Osteoblast (primary cell): ENCODE measurements around the gene LRRC28. TPM values are rescaled to one million over a fixed set of nuclear protein-coding genes. Genes with fewer than 3 reads are reported as not detected.

Experiments
- DNase-seq: peaks from one replicate; pipeline ENCODE4 v3.0.0; 2011; ENCODE audit warnings: low spot score, mixed read lengths; ENCODE audit not compliant: insufficient read length; ENCODE audit errors: missing footprints
- H2AFZ ChIP-seq: 2 replicates; pipeline ENCODE4 v1.6.0; 2011; ENCODE audit warnings: mild to moderate bottlenecking, low read length
- H3K27ac ChIP-seq: 2 replicates; pipeline ENCODE4 v1.5.1; 2011; ENCODE audit warnings: mild to moderate bottlenecking, low read depth, low read length, moderate library complexity
- H3K27me3 ChIP-seq: 2 replicates; pipeline ENCODE4 v1.6.0; 2012; ENCODE audit warnings: mild to moderate bottlenecking, control low read depth, inconsistent platforms, low read length, moderate library complexity; ENCODE audit not compliant: insufficient read depth
- H3K36me3 ChIP-seq: 2 replicates; pipeline ENCODE4 v1.5.1; 2011; ENCODE audit warnings: mild to moderate bottlenecking, low read length, control low read depth, moderate library complexity; ENCODE audit not compliant: insufficient read depth
- H3K4me1 ChIP-seq: 2 replicates; pipeline ENCODE4 v1.5.1; 2011; ENCODE audit warnings: mild to moderate bottlenecking, low read length, control low read depth, moderate library complexity; ENCODE audit not compliant: insufficient read depth
- H3K4me2 ChIP-seq: 2 replicates; pipeline ENCODE4 v1.6.0; 2011; ENCODE audit warnings: mild to moderate bottlenecking, low read length; ENCODE audit not compliant: insufficient read depth
- H3K4me3 ChIP-seq: fragments of 200-600 bp; sonication (generic); 3 replicates; pipeline ENCODE4 v1.5.1; 2012; ENCODE audit warnings: mild to moderate bottlenecking, low read length, inconsistent platforms; ENCODE audit not compliant: insufficient read depth
- H3K79me2 ChIP-seq: 2 replicates; pipeline ENCODE4 v1.6.0; 2012; ENCODE audit warnings: mild to moderate bottlenecking, low read length, control low read depth, inconsistent platforms; ENCODE audit not compliant: insufficient read depth
- H3K9me3 ChIP-seq: 2 replicates; pipeline ENCODE4 v1.5.1; 2011; ENCODE audit warnings: low read depth, low read length, control low read depth
- H4K20me1 ChIP-seq: 2 replicates; pipeline ENCODE4 v1.6.0; 2012; ENCODE audit warnings: mild to moderate bottlenecking, low read length, control low read depth; ENCODE audit not compliant: insufficient read depth
- total RNA-seq: library from RNA; depleted of rRNA; stranded (reverse); fragments of >200 nt; gene quantifications from 2 replicates; pipeline ENCODE4 v1.2.3, GENCODE V29; 2012
- TF ChIP-seq, protein P1 (sequence below): IDR thresholded peaks from 2 replicates; pipeline ENCODE4 v1.5.1; 2011; ENCODE audit warnings: mild to moderate bottlenecking, low read depth, low read length, moderate library complexity; ENCODE audit errors: extremely low read depth

Gene LRRC28
- total RNA-seq, 1 donor = 32.6 TPM

DNA sequence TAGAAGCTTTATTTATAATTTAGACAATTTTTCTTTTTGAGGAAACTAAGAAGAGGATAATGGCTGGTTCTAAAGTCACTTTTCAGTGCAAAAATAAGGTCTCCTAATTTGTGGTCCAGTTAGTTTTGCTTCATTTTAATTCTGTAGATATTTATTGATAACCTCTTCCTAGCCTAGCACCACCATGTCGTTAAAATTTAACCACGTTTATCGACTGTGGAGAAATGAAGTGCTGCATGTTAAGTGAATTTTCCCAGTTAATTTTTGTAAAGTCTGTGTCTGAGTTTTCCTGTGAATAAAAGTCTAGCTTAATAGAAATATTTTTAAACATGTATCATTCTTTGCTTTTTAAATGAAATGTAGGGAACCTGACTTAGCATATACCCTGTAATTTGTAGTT, 16.7 kb downstream of the LRRC28 start:
- no peak overlapping the region for H3K4me2 ChIP-seq
- no peak overlapping the region for H2AFZ ChIP-seq
- H3K27me3 ChIP-seq = no peaks in the 10 kb centered on the region
- no peak overlapping the region for H3K27ac ChIP-seq
- TF ChIP-seq, protein P1, sequence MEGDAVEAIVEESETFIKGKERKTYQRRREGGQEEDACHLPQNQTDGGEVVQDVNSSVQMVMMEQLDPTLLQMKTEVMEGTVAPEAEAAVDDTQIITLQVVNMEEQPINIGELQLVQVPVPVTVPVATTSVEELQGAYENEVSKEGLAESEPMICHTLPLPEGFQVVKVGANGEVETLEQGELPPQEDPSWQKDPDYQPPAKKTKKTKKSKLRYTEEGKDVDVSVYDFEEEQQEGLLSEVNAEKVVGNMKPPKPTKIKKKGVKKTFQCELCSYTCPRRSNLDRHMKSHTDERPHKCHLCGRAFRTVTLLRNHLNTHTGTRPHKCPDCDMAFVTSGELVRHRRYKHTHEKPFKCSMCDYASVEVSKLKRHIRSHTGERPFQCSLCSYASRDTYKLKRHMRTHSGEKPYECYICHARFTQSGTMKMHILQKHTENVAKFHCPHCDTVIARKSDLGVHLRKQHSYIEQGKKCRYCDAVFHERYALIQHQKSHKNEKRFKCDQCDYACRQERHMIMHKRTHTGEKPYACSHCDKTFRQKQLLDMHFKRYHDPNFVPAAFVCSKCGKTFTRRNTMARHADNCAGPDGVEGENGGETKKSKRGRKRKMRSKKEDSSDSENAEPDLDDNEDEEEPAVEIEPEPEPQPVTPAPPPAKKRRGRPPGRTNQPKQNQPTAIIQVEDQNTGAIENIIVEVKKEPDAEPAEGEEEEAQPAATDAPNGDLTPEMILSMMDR = no peak
- no peaks in the 10 kb centered on the region for H3K79me2 ChIP-seq
- H3K4me3 ChIP-seq = no peak overlapping the region
- H4K20me1 ChIP-seq = no peaks in the 10 kb centered on the region
- DNase-seq = no peak
- no peaks in the 10 kb centered on the region for H3K9me3 ChIP-seq
- H3K4me1 ChIP-seq = no peaks in the 10 kb centered on the region
- H3K36me3 ChIP-seq = no peaks in the 10 kb centered on the region

DNA sequence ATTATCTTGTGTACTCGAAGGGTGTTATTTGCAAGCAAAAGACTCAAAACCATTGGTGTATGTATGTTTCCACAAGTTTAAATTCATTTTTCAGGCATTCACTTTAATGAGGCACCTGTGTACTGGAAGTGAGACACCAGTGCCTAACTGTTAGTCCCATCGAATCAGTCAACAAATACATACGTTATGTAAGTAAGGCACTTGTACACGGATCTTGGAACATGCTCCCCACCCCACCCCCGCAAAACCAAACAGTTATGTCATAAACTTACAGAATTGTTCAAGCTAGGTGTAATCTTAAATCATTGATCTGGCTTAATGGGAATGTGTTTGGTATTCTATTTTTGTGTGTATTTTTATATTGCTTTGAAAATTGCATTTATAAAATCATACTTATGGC, 17.1 kb downstream of the LRRC28 start:
- H3K4me1 ChIP-seq = peaks cover 1% of the 10 kb centered on the region
- H3K4me2 ChIP-seq = no peak overlapping the region
- no peaks in the 10 kb centered on the region for H3K79me2 ChIP-seq
- H3K27ac ChIP-seq = no peak overlapping the region
- no peaks in the 10 kb centered on the region for H3K27me3 ChIP-seq
- no peaks in the 10 kb centered on the region for H3K9me3 ChIP-seq
- H2AFZ ChIP-seq = no peak overlapping the region
- H3K4me3 ChIP-seq = no peak overlapping the region
- TF ChIP-seq, protein P1 = no peak
- no peaks in the 10 kb centered on the region for H3K36me3 ChIP-seq
- no peak for DNase-seq
- H4K20me1 ChIP-seq = no peaks in the 10 kb centered on the region

DNA sequence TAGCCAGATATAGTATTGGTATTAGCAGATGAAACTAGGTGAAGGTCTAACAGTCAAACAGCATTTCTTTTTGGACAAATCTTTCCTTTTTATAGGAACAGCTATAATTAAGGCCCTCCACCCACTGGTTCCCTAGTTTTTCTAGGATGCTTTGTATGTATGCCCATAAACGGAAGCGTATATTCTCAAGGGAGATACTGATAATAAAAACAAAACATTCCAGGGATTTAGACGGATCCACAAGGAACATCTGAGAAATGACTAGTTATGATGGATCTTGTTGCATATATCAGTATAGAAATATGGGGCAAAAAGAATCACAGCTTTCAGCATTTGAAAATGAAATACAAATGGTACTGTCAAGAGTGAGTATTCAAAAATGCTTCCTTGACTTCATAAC, 22.5 kb downstream of the LRRC28 start:
- no peaks in the 10 kb centered on the region for H3K79me2 ChIP-seq
- DNase-seq = no peak
- no peaks in the 10 kb centered on the region for H3K27me3 ChIP-seq
- H4K20me1 ChIP-seq = no peaks in the 10 kb centered on the region
- no peak overlapping the region for H3K27ac ChIP-seq
- peak overlapping the region; percentile 47 for H3K4me2 ChIP-seq
- H3K36me3 ChIP-seq = no peaks in the 10 kb centered on the region
- TF ChIP-seq, protein P1 = no peak
- H3K9me3 ChIP-seq = no peaks in the 10 kb centered on the region
- no peak overlapping the region for H3K4me3 ChIP-seq
- peak overlapping the region; percentile 17 for H2AFZ ChIP-seq
- H3K4me1 ChIP-seq = peaks cover 9% of the 10 kb centered on the region

DNA sequence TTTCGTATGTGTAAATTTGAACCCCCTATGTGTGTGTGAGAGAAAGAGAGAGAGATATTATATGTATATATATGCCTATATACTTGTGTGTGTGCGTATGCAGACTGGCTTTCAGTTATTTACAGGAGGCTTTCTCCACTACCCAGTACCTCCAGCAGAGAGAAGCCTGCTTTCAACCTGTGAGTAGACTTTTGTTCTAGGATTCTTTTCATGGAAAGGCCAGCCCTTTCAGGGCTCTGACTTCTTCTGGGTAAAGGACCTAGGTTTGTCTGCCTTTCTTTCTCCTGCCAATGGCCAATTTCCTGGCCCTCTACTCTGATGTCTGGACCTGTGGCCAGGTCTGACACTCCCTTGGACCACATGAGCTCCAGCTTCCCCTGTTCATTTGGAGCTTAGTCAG, 23.8 kb downstream of the LRRC28 start:
- H2AFZ ChIP-seq = no peak overlapping the region

More for the DNA sequence above, 23.8 kb downstream of the LRRC28 start:
- Histone ChIP-seq H3K79me2 (no peaks in the 10 kb centered on the region), H3K4me3 (no peak overlapping the region), H3K27me3 (no peaks in the 10 kb centered on the region), H3K4me2 (no peak overlapping the region), H3K27ac (no peak overlapping the region), H4K20me1 (no peaks in the 10 kb centered on the region), H3K4me1 (peaks cover 9% of the 10 kb centered on the region), H3K9me3 (no peaks in the 10 kb centered on the region), H3K36me3 (no peaks in the 10 kb centered on the region)
- DNase-seq = no peak
- TF ChIP-seq, protein P1 = no peak
